Neural progenitor cell (in vitro differentiated cells): ENCODE data around the gene SNX25.
A peak's percentile ranks its signal among the peaks of the same experiment; 100 is the strongest.

Experiments used
- CTCF ChIP-seq: fragments of 200-600 bp; sonication (generic); IDR thresholded peaks from 2 replicates; pipeline ENCODE4 v1.5.1; 2017; ENCODE audit warnings: antibody characterized with exemption, mild to moderate bottlenecking
- EZH2 ChIP-seq: fragments of 200-600 bp; sonication (generic); IDR thresholded peaks from 2 replicates; pipeline ENCODE4 v1.6.1; 2017; ENCODE audit warnings: antibody characterized with exemption, mild to moderate bottlenecking, moderate library complexity
- EZH2phosphoT487 ChIP-seq: fragments of 200-600 bp; sonication (generic); IDR thresholded peaks from 2 replicates; pipeline ENCODE4 v1.6.1; 2017; ENCODE audit warnings: antibody characterized with exemption

GRCh38 chr4:185395956-185396723 lies 186.7 kb downstream of the SNX25 start:
- no peak for TF ChIP-seq CTCF
- TF ChIP-seq EZH2, result peak; percentile 52
- TF ChIP-seq EZH2phosphoT487, result no peak
